Activated T-cell treated with anti-CD3 and anti-CD28 coated beads for 1 hour (primary cell): Measurements from ENCODE around the gene ZFHX3.

Experiments
- DNase-seq: peaks from one replicate; pipeline ENCODE4 v3.0.0-alpha.2; 2020; ENCODE audit warnings: low read depth

ZFHX3 gene

GRCh38 chr16:73068541-73069401, 20.8 kb upstream of the ZFHX3 start:
- no peak for DNase-seq

DNA sequence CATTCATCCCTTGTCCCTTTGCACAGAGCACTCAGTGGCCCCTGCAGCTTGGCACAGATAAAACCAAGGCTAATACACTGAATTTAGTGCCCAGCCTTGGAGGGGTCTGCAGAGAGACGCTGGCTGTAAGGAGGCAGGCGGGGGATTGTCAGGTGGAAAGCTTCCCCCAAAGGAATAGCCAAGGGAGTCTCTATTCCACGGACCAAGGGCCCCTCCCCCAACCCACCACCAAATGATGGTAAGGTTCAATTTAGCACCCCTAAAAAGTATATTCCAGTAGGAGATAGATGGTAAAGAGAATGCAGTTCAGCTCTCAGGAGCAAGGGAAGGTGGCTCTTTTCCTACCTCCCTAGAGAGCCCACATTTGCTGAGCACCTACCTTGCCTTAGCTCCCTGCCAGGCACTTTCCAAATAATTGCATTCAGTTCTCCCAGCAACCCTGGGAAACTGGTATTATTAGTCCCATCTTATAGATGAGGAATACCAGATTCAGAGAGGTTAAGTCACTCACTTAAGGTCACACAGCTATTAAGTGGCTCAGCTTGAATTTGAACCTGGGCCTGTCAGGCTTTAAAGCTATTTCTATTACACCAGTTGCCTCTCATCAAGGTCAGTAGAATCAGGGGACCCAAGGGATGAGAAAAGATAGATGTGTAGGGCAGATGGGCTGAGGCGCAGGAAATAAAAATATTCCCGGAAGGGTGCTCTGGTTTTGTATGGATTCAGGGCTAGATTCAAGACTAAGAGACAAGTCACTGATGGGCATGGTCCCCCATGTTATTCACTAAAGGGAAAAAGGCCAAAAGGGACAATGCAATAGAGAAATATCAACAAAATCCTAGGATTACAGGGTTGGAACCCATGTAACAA, 20.0 kb upstream of the ZFHX3 start:
- DNase-seq = no peak

DNA sequence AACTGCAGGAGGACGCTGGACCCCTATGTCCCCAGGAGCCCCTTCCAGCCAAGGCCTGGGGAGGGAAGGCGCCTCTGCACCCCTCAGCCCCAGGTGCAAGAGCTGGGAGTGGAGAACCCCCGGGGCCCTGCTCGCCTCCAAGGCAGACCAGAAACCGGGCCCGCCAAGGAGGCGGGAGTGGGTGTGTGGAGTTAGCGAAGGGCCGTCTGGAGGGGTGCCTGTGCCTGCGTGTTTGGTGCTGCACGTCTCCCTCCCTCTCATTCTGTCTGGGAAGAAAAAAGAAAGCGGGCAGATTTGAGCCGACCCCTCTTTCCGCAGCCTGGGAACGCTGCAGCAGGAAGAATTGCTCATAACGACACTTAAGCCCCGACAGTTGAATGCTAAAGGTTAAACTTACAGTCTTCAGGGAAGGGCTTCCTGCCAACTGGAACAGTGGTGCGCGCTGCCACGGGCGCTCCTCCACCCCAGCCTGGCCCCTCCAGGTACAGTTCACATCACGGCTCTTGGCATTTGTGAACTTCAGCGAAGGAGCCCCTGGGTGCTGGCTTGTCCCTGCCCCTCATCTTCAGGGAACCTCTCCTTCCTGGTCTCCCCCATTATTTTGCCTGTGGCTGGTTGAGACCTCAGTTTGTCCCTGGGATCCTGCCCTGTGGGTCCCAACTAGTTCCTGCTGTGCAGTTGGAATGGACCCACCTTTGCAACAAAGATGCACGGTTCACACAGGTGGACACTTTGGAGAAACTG, 19.2 kb upstream of the ZFHX3 start:
- DNase-seq = no peak

GRCh38 chr16:73066331-73066926, 18.5 kb upstream of the ZFHX3 start:
- no peak for DNase-seq

- DNase-seq = no peak
Observed at GRCh38 chr16:73065632-73066330, 17.9 kb upstream of the ZFHX3 start.

DNA sequence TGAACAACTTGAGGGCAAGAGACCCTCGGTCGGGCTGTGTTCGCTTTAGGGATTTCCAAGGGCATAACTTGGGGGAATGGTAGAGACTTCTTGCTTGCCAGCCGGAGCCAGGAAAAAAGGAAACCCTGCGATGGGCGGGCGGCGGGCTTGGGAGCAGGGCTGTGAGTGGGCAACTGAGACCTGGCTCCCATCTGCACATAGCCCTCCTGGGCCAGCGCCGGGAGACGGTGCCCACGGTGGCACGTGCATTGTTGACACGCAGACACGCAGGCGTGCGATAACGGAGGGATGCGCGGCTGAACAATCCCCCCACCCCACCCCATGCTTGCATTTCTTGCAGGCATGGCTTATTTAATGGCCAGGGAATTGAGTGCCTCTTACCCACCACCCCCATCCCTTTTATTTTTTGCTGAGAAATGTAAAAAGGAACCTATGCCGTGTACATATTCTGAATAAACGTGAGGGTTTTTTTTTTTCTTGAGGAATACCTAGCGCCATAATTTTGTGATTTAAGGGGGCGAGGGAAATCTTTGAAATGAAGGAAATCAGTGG, 17.1 kb upstream of the ZFHX3 start:
- no peak for DNase-seq

DNA sequence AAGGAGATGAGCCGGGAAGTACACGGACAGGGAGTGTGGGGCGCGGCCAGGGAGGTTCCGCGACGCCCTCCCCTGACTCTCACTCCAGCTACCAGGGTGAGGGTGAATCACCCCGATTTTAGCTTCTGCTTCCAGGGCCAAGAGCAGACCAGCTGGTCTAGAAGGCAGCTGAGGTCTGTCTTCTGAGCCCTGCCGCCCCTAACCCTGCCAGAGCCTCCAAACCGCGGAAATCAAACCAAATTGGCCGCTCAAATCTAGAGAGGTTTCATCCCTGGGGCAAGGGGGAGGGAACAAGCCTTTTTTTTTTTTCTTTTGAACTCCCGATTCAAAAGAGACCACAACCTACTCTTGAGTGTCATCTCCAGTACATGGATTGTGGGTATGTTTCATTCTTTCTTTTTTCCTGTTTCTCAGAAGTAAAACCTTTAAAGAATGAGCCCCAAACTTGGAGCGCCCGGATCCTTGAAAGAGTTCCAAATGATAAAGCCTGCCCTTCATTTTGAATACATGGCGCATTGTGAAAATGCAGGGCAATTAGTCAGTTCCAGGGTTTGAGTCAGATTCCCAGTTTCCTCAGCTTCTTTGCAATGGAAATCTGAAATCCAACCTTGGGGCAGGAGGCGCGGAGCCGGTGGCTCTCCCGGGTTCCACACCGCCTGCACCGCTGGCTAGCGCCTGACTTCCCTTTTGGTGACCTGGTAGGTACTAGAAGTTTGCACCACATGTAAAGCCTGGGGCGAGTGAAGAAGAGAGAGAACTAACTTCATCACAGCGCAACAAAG, 16.5 kb upstream of the ZFHX3 start:
- DNase-seq = no peak

- DNase-seq = no peak
Observed at GRCh38 chr16:73063854-73064211, 15.9 kb upstream of the ZFHX3 start.

DNA sequence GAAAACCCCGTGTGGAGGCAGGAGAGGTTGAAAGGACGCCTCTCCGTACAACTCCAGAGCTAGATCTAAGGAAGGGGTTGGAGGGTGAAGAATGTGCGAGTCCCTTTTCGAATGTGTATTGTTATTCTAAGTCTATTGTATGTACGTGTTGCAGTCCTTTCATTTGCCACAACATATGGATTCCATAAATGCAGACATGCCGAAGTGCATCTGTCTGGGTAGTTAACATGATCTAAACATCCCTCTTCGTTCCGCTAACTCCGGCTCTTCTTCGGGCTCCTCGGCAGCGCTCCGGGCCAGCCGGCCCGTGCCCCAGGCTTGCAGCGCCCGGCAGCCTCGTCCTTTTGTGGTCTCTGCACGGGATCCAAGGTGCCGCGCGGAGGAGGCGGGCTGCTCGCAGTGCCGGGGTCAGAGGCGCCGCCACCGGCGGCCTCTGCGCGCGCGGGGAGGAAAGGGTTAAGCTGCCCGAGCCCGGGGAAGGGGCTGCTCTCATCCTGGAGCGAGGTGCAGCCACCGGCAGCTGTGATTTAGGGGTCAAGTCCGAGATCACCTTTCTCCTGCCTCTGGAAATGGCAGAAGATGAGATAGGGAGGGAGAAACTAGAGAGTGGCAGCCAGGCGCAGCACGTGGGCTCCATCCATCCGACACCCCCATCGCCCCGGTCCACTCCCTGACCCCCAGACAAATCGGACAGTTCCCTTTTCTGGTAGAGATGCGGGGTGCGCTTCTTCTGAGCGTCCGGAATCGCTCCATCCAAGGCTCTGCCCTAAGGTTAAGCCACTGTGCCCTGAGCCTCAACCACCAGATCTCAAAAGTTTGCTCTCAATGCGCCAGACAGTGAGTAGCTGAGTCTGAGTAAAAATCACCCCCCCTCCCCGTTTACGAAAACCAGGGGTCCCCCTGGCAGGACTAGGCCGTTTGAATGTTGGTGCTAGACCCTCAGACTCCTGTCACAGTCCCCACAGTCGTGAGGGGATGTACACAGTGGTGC, 15.1 kb upstream of the ZFHX3 start:
- DNase-seq = no peak

DNA sequence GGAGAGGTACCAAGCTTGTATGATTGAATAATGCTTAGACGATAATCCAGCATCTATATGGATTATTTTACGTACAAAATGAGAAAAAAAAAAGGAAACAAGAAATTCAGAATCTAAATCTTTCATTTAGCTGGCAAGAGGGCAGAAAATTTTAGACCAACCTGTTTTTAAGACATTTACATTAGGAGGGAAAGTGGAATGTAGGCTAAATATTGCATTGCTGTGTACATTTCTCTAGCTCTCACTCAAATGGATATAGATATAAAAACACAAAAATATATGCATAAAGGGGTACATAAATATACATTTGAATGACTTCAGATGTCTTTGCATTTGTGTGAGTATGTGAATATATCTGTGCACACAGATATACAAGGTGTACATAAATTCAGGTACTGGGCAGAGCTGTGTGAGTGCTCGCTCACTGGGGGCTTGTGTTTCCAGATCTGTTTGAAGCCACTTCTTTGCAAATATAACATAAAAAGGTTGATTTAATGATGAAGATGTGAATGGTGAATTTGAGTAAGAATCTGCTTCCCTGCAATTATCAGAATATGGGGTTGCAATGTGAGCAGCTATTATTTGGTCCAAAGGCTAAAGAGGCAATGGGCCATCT, 14.2 kb upstream of the ZFHX3 start:
- no peak for DNase-seq

DNA sequence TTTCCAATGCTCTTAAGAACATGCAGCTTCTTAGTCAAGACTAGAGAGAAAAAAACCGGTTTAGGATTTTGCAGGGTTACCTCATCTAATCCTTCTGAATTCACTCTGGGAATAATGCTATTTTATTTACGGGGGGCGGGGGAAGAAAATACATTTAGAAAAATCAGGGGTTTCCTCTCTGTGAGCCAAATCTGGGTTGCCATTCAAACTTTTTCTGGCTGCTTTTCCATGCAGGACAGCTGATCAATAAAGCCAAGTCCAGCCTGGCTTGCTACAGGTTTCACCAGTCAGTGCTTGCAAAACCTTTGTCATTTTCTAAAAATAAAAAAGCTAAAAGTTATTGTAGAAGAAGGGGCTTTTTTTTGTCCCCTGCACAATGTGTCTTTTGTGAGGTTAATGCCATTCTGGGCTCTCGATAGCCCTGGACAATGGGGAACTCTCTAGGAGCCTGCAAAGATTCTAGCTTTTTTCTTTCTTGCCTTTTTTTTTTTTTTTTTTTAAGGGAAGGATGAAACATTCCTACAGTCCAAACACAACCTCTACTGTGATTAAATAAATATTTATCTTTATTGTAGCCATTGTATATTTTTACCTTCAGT, 13.1 kb upstream of the ZFHX3 start:
- no peak for DNase-seq

- DNase-seq = no peak
Observed at GRCh38 chr16:73059779-73060615, 12.1 kb upstream of the ZFHX3 start.

DNA sequence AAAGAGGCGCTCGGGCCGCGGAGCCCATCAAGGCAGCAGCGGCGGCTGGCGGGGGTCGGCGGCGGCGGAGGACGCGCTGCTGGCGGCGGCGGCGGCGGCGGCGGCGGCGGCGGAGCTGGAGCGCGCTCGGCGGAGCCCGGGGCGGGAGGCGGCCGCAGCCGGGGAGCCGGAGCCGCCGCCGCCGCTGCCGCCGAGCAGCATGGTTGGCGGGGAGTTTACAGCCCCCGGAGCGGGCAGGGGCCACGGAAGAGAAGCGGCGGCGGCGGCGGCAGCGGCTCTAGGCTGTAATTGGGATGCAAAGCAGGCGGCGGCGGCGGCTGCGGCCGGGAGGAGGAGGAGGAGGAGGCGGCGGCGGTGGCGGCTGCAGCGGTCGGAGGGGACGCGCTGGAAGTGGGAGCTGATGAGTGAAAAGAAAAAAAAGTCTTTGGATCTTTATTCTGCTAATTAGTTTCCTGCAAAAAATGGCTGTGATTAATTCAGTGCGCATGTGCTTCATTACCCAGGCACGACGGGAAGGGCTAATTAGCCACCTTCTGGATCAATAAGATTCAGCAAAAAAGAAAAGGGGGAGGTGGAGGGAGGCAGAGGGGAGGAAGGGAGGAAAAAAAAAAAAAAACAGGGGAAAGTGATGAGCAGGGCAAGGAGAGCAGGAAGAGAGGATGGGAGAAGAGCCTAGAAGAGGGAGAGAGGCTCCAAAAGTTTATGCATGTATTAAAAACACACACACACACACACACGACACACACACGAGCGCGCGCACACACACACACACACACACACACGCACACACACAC, 10.9 kb upstream of the ZFHX3 start:
- no peak for DNase-seq

GRCh38 chr16:73058221-73058615, 10.3 kb upstream of the ZFHX3 start:
- no peak for DNase-seq

DNA sequence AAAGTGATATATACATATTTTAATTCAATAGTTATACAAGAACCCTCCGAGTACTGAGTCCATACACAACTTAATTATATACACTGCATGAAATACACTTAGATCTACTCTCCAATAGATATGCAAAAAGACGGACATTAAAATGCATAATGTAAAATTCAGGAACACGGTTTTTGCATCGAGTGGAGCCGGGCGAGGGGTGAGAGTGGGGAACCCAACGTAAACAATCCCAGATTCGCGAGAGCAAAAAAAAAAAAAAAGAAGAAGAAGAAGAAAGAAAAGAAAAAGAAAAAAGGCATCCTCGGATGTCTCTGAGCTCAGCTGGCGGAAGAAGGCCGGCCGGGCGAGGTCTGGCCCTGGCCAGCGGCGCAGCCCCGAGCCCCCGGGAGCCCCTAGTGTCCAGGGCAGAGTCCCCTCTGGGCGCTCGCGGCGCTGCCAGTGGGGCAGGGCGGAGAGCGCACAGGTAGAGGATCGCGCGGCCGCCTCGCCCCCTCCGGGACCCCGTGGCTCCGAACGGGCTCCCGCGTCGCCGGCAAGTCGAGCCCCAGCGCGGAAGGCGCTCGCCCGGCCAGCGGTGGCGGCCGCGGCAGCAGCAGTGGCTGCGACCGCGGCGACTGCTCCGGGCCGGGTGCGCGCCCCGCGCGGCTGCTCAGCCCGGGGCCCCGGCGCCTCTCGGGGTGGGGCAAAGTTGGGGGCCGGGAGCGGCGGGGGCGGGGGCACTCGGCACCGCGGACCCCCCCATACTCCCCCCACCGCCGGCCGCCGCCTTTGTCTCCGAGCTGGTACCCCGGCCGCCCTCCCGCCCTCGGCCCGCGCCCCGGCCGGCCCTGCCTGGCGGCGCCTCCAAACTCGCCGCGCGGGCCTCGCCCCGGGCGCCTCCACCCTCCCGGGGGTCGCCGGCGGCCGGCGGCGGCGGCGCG, 9.6 kb upstream of the ZFHX3 start:
- no peak for DNase-seq

GRCh38 chr16:73056921-73057290, 9.0 kb upstream of the ZFHX3 start:
- DNase-seq = no peak
